Stimulated activated CD4-positive, alpha-beta T cell treated with anti-CD3 and anti-CD28 coated beads, Interleukin-1b, Interleukin-23, amount 100 ng/mL, for 1 hour (primary cell): ENCODE measurements around the gene TSEN54.
"Not testable (repeated sequence)": the region's sequence is repeated elsewhere in the genome, so short reads cannot be mapped to it uniquely, and the experiment has no call there.

Experiments
- DNase-seq, 2 donors: peaks; one replicate each; pipeline ENCODE4 v3.0.0-alpha.2; 2020; ENCODE audit warnings: low read depth in 2 of 2

TSEN54 gene

GRCh38 chr17:75516255-75516618 is at the start of gene TSEN54:
TSS of gene TSEN54 (plus strand) at chr17:75516528. CDS start at chr17:75516561, 33 bp downstream.
- peak; percentile 86 to 93 for DNase-seq

GRCh38 chr17:75468291-75468754 is 48.0 kb upstream of the TSEN54 start:
- DNase-seq = no peak

GRCh38 chr17:75468779-75469373 is 47.5 kb upstream of the TSEN54 start:
- DNase-seq = no peak

GRCh38 chr17:75471207-75471606 is 45.1 kb upstream of the TSEN54 start:
- DNase-seq = no peak

GRCh38 chr17:75472119-75472518 is 44.2 kb upstream of the TSEN54 start:
- no peak for DNase-seq

- DNase-seq = no peak
Measured at GRCh38 chr17:75473246-75473645, 43.1 kb upstream of the TSEN54 start.

GRCh38 chr17:75474736-75475135 is 41.6 kb upstream of the TSEN54 start:
- DNase-seq = no peak

GRCh38 chr17:75475144-75475835 is 41.0 kb upstream of the TSEN54 start:
- no peak for DNase-seq

- DNase-seq = no peak
Measured at GRCh38 chr17:75475851-75476250, 40.5 kb upstream of the TSEN54 start.

GRCh38 chr17:75476271-75476671 is 40.1 kb upstream of the TSEN54 start:
- no peak for DNase-seq

GRCh38 chr17:75476752-75477489 is 39.4 kb upstream of the TSEN54 start:
- no peak for DNase-seq

GRCh38 chr17:75477490-75477862 is 38.9 kb upstream of the TSEN54 start:
- DNase-seq = not testable (repeated sequence)

- DNase-seq = no peak
Measured at GRCh38 chr17:75478508-75478907, 37.8 kb upstream of the TSEN54 start.

- no peak for DNase-seq
Measured at GRCh38 chr17:75480281-75480680, 36.0 kb upstream of the TSEN54 start.

GRCh38 chr17:75481194-75482068 is 34.9 kb upstream of the TSEN54 start:
- DNase-seq = no peak

GRCh38 chr17:75482098-75482942 is 34.0 kb upstream of the TSEN54 start:
- no peak for DNase-seq

- DNase-seq = no peak
Measured at GRCh38 chr17:75485688-75486087, 30.6 kb upstream of the TSEN54 start.

GRCh38 chr17:75486151-75486550 is 30.2 kb upstream of the TSEN54 start:
- no peak for DNase-seq

GRCh38 chr17:75486951-75487350 is 29.4 kb upstream of the TSEN54 start:
- DNase-seq = no peak

GRCh38 chr17:75487351-75488070 is 28.8 kb upstream of the TSEN54 start:
- DNase-seq = peak in 1 of 2 donors; percentile 8
